ENCODE results near the gene TYW1.
"Not testable (repeated sequence)": the region's sequence is repeated elsewhere in the genome, so short reads cannot be mapped to it uniquely, and the experiment has no call there.

TYW1 gene

GRCh38 chr7:67266070-67266469 is 269.4 kb downstream of the TYW1 start:
- not testable (repeated sequence) for H3K27me3 ChIP-seq (ENCODE audit: control insufficient read depth in 2 of 2, insufficient read depth in 2 of 2, low read length in 2 of 2); H3K9ac ChIP-seq (ENCODE audit: low read depth in 1 of 2, low read length in 2 of 2); H3K4me3 ChIP-seq (ENCODE audit: low read length in 2 of 2); H3K36me3 ChIP-seq (ENCODE audit: control insufficient read depth in 2 of 2, insufficient read depth in 2 of 2, low read length in 2 of 2); H3K9me3 ChIP-seq (ENCODE audit: control insufficient read depth in 2 of 2, low read length in 2 of 2); H3K27ac ChIP-seq (ENCODE audit: low read depth in 2 of 2, low read length in 2 of 2); H3K4me1 ChIP-seq (ENCODE audit: control insufficient read depth in 2 of 2, insufficient read depth in 2 of 2, low read length in 2 of 2)

GRCh38 chr7:67267914-67268313 is 271.3 kb downstream of the TYW1 start:
- Histone ChIP-seq H3K4me3 (ENCODE audit: low read length in 2 of 2) (no peak overlapping the region), H3K27me3 (ENCODE audit: control insufficient read depth in 2 of 2, insufficient read depth in 2 of 2, low read length in 2 of 2) (no peaks in the 10 kb centered on the region), H3K36me3 (ENCODE audit: control insufficient read depth in 2 of 2, insufficient read depth in 2 of 2, low read length in 2 of 2) (no peaks in the 10 kb centered on the region), H3K27ac (ENCODE audit: low read depth in 2 of 2, low read length in 2 of 2) (no peak overlapping the region), H3K9ac (ENCODE audit: low read depth in 1 of 2, low read length in 2 of 2) (no peak overlapping the region), H3K9me3 (ENCODE audit: control insufficient read depth in 2 of 2, low read length in 2 of 2) (no peaks in the 10 kb centered on the region), H3K4me1 (ENCODE audit: control insufficient read depth in 2 of 2, insufficient read depth in 2 of 2, low read length in 2 of 2) (no peaks in the 10 kb centered on the region)

- not testable (repeated sequence) for H3K4me1 ChIP-seq (ENCODE audit: control insufficient read depth in 2 of 2, insufficient read depth in 2 of 2, low read length in 2 of 2); H3K9ac ChIP-seq (ENCODE audit: low read depth in 1 of 2, low read length in 2 of 2); H3K4me3 ChIP-seq (ENCODE audit: low read length in 2 of 2); H3K36me3 ChIP-seq (ENCODE audit: control insufficient read depth in 2 of 2, insufficient read depth in 2 of 2, low read length in 2 of 2); H3K27ac ChIP-seq (ENCODE audit: low read depth in 2 of 2, low read length in 2 of 2); H3K27me3 ChIP-seq (ENCODE audit: control insufficient read depth in 2 of 2, insufficient read depth in 2 of 2, low read length in 2 of 2); H3K9me3 ChIP-seq (ENCODE audit: control insufficient read depth in 2 of 2, low read length in 2 of 2)
These were observed 273.3 kb downstream of the TYW1 start for GRCh38 chr7:67269916-67270315.
